ENCODE measurements around the gene DUSP12. TPM values are rescaled to one million over a fixed set of nuclear protein-coding genes. Genes with fewer than 3 reads are reported as not detected.

DUSP12 gene
- total and polyA plus RNA-seq, 2 experiments from 2014 or later, result 28.4 to 37.2 TPM

GRCh38 chr1:161721738-161722343 lies 27.7 kb upstream of the DUSP12 start (continued):
- TF ChIP-seq ZNF462 (CRISPR knock-in tag; IDR thresholded peaks at IDR 0.05), result no peak
- TF ChIP-seq STAT1 (IDR thresholded peaks at IDR 0.05; ENCODE audit: unreplicated experiment), result no peak
- no peak for TF ChIP-seq REST (IDR thresholded peaks at IDR 0.05; ENCODE audit: unreplicated experiment)

- Mint-ChIP-seq H3K4me1 (peaks cover 6% of the 10 kb centered on the region; the same call in 2 of the 3 replicates), H3K4me3 (no peak overlapping the region), H3K27ac (no peak overlapping the region), H3K36me3 (ENCODE audit: low read depth) (no peaks in the 10 kb centered on the region), H3K9me3 (no peaks in the 10 kb centered on the region; the same call in 2 of the 3 replicates), H3K27me3 (ENCODE audit: insufficient read depth, low read depth, poor library complexity) (peaks cover 36% of the 10 kb centered on the region)
- TF ChIP-seq ETS1 (IDR thresholded peaks at IDR 0.05), result no peak
- TF ChIP-seq POLR2AphosphoS5 (IDR thresholded peaks at IDR 0.05; ENCODE audit: low read depth), result no peak
- Histone ChIP-seq H3K9me2 (ENCODE audit: insufficient read depth) (0 out of 2 replicates have a peak, but pooled peaks cover 2% of the 10 kb centered on the region), H4K20me1 (replicated peaks; ENCODE audit: insufficient read depth) (no peaks in the 10 kb centered on the region), H3K27ac (ENCODE audit: low read depth) (no peak overlapping the region), H3K4me1 (ENCODE audit: insufficient read depth) (no peaks in the 10 kb centered on the region; the same call in 1 of the 2 replicates), H3K27me3 (ENCODE audit: insufficient read depth) (peaks cover 39% of the 10 kb centered on the region), H3K79me2 (replicated peaks; ENCODE audit: insufficient read depth) (no peaks in the 10 kb centered on the region), H3K36me3 (ENCODE audit: insufficient read depth) (no peaks in the 10 kb centered on the region), H3K4me3 (no peak overlapping the region), H3K4me2 (no peak overlapping the region), H3F3A (replicated peaks; ENCODE audit: low read depth) (no peaks in the 10 kb centered on the region), H2AFZ (no peak overlapping the region)
- DNase-seq (ENCODE audit: low spot score), result no peak
- no peak for ATAC-seq
These were observed 27.2 kb upstream of the DUSP12 start for GRCh38 chr1:161722406-161722805.

All from GM23338 (cell line).